DOHH2 (cell line): ENCODE measurements around the gene TPRN.

Experiments used
- CTCF ChIP-seq: fragments of 200-600 bp; sonication (generic); IDR thresholded peaks from one replicate; pipeline ENCODE4 v1.5.1; 2014; ENCODE audit warnings: antibody characterized with exemption, mild to moderate bottlenecking, low read depth, low read length; ENCODE audit not compliant: poor library complexity, severe bottlenecking
- EZH2phosphoT487 ChIP-seq: fragments of 200-600 bp; sonication (generic); IDR thresholded peaks from 2 replicates; pipeline ENCODE4 v1.6.1; 2017; ENCODE audit warnings: borderline replicate concordance, mild to moderate bottlenecking, antibody characterized with exemption, low read length, moderate library complexity, mixed read lengths

DNA sequence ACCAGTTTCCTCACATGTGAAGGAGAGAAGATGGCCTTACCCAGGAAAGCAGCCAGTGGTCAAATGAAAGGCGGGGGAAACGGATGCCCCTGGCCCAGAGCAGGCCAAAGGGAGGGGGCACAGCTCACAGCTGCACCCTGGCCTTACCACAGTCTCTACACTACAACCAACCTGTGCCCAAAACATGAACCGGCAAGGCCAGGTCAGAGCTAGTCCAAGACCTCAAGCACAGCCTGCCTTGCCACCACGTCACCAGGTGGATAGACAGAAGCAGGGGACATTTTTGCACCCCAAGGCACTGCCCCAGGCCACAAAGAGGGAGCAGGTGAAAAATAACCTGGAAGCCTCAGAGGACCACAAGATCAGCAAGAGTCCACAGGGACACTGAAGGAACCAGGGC lies 57.1 kb downstream of the TPRN start:
- no peak for TF ChIP-seq CTCF
- no peak for TF ChIP-seq EZH2phosphoT487
